ENCODE measurements around the gene MORC4.

- TF ChIP-seq BHLHE40 (IDR thresholded peaks at IDR 0.05; ENCODE audit: low read depth, low read length), result no peak
- TF ChIP-seq SMC3 (IDR thresholded peaks at IDR 0.05), result no peak
- no peak for TF ChIP-seq CTCF (IDR thresholded peaks at IDR 0.05)
- no peak for TF ChIP-seq HMGXB4 (CRISPR knock-in tag; IDR thresholded peaks at IDR 0.05; ENCODE audit: borderline replicate concordance)
- TF ChIP-seq PBX3 (IDR thresholded peaks at IDR 0.05), result no peak
- no peak for TF ChIP-seq POLR2A (IDR thresholded peaks at IDR 0.05; ENCODE audit: low read length)
- no peak for TF ChIP-seq JUN (IDR thresholded peaks at IDR 0.05)
- TF ChIP-seq PHF8 (IDR thresholded peaks at IDR 0.05; ENCODE audit: borderline replicate concordance, low read depth), result no peak
- TF ChIP-seq BCL3 (IDR thresholded peaks at IDR 0.05), result no peak
- no peak for TF ChIP-seq RAD21 (conservative IDR thresholded peaks at IDR 0.05 in 1 of 2, IDR thresholded peaks at IDR 0.05 in 1 of 2)
- TF ChIP-seq EP300 (IDR thresholded peaks at IDR 0.05), result no peak
- TF ChIP-seq SREBF2 (IDR thresholded peaks at IDR 0.05), result no peak
Observed at GRCh38 chrX:106995678-106996077, 4.3 kb downstream of the MORC4 start.
